ENCODE data around the gene RAD51AP1.
"Not testable (repeated sequence)": the region's sequence is repeated elsewhere in the genome, so short reads cannot be mapped to it uniquely, and the experiment has no call there.

DNA sequence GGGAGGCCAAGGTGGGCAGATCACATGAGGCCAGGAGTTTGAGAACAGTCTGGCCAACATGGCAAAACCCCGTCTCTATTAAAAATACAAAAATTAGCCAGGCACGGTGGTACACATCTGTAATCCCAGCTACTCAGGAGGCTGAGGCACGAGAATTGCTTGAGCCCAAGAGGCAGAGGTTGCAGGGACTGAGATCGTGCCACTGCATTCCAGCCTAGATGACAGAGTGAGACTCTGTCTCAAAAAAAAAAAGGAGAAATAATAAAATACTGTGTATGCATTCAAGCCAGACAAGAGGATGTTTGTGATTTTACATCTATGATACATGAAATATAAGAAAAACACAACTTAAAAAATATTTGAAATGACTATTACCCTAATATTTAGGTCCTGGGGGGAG, 30.2 kb upstream of the RAD51AP1 start:
- TF ChIP-seq, protein P1, sequence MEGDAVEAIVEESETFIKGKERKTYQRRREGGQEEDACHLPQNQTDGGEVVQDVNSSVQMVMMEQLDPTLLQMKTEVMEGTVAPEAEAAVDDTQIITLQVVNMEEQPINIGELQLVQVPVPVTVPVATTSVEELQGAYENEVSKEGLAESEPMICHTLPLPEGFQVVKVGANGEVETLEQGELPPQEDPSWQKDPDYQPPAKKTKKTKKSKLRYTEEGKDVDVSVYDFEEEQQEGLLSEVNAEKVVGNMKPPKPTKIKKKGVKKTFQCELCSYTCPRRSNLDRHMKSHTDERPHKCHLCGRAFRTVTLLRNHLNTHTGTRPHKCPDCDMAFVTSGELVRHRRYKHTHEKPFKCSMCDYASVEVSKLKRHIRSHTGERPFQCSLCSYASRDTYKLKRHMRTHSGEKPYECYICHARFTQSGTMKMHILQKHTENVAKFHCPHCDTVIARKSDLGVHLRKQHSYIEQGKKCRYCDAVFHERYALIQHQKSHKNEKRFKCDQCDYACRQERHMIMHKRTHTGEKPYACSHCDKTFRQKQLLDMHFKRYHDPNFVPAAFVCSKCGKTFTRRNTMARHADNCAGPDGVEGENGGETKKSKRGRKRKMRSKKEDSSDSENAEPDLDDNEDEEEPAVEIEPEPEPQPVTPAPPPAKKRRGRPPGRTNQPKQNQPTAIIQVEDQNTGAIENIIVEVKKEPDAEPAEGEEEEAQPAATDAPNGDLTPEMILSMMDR (IDR thresholded peaks at IDR 0.05; ENCODE audit: extremely low read depth in 1 of 2, insufficient read depth in 1 of 2, low read depth in 1 of 2, low read length in 2 of 2): not testable (repeated sequence)
- TF ChIP-seq POLR2A (IDR thresholded peaks at IDR 0.05; ENCODE audit: low read depth, low read length); JUN (IDR thresholded peaks at IDR 0.05; ENCODE audit: borderline replicate concordance, insufficient read depth, insufficient read length, low read depth); FOS (IDR thresholded peaks at IDR 0.05; ENCODE audit: borderline replicate concordance, insufficient read depth, low read length); MYC (IDR thresholded peaks at IDR 0.05; ENCODE audit: low read depth, low read length); GATA2 (IDR thresholded peaks at IDR 0.05; ENCODE audit: insufficient read depth, insufficient read length, low read depth, low read length); EZH2 (IDR thresholded peaks at IDR 0.05; ENCODE audit: borderline replicate concordance, low read depth, low read length, severe bottlenecking): not testable (repeated sequence)
- TF ChIP-seq, protein P2, sequence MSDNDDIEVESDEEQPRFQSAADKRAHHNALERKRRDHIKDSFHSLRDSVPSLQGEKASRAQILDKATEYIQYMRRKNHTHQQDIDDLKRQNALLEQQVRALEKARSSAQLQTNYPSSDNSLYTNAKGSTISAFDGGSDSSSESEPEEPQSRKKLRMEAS (IDR thresholded peaks at IDR 0.05; ENCODE audit: insufficient read depth, insufficient read length): not testable (repeated sequence)

Measured in endothelial cell of umbilical vein (primary cell).